Ovary (tissue), 3 donors: Measurements from ENCODE around the gene POU6F2.

Experiments
- EP300 ChIP-seq: sonication (generic); formaldehyde crosslinking; IDR thresholded peaks from one replicate; pipeline ENCODE4 v1.6.1; 2017; ENCODE audit warnings: antibody characterized with exemption
- POLR2A ChIP-seq: fragments of 450-650 bp; IDR thresholded peaks from one replicate; pipeline ENCODE4 v1.6.1; 2017; ENCODE audit warnings: antibody characterized with exemption, mild to moderate bottlenecking, moderate library complexity
- TF ChIP-seq, protein P1 (sequence below), 3 donors: fragments of 450-650 bp in 2 of 3; fragments of 200-600 bp in 1 of 3; IDR thresholded peaks; one replicate each; pipeline versions ENCODE4 v1.5.1 to v1.8.0; 2016 to 2022; ENCODE audit warnings: antibody characterized with exemption in 3 of 3, mild to moderate bottlenecking in 1 of 3
- donor health status: DM: no; HTN: no; CAD: no.

DNA sequence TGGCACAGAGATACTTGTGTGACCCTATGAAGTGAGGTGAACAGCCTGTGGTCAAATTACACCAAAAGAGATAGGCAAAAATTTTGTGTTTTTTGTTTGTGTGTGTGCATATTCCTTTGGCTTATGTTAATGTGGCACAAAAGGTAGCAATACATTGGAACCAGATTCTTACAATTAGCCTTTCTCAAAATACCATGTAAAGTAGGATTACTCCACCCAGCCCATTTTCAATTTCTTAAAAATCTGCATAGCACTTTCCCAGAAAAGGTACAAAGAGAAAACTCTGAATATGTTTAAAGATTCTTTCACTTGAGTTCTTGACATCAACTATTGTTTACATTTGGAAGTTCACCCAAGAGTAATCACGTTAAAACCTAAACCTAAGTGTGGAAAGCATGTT is 431.2 kb downstream of the POU6F2 start:
- TF ChIP-seq, protein P1, sequence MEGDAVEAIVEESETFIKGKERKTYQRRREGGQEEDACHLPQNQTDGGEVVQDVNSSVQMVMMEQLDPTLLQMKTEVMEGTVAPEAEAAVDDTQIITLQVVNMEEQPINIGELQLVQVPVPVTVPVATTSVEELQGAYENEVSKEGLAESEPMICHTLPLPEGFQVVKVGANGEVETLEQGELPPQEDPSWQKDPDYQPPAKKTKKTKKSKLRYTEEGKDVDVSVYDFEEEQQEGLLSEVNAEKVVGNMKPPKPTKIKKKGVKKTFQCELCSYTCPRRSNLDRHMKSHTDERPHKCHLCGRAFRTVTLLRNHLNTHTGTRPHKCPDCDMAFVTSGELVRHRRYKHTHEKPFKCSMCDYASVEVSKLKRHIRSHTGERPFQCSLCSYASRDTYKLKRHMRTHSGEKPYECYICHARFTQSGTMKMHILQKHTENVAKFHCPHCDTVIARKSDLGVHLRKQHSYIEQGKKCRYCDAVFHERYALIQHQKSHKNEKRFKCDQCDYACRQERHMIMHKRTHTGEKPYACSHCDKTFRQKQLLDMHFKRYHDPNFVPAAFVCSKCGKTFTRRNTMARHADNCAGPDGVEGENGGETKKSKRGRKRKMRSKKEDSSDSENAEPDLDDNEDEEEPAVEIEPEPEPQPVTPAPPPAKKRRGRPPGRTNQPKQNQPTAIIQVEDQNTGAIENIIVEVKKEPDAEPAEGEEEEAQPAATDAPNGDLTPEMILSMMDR (IDR thresholded peaks at IDR 0.05), result no peak
- TF ChIP-seq POLR2A (no peak), EP300 (no peak)
